ENCODE measurements around the gene IPO4. TPM values are rescaled to one million over a fixed set of nuclear protein-coding genes. Genes with fewer than 3 reads are reported as not detected.

The IPO4 gene
- total RNA-seq, 1 donor from 2014 or later, result 48.1 TPM

GRCh38 chr14:24179294-24179960 is 9.2 kb downstream of the IPO4 start:
- intact Hi-C loops (cut with micrococcal nuclease), result no loop called here

GRCh38 chr14:24178399-24179178 is 10.0 kb downstream of the IPO4 start:
- intact Hi-C loops (cut with micrococcal nuclease), result no loop called here

- intact Hi-C loops (cut with micrococcal nuclease), result no loop called here
Measured at GRCh38 chr14:24177891-24178290, 10.7 kb downstream of the IPO4 start.

GRCh38 chr14:24177041-24177825 is 11.4 kb downstream of the IPO4 start:
- intact Hi-C loops (cut with micrococcal nuclease), result no loop called here

GRCh38 chr14:24176599-24176998 is 12.0 kb downstream of the IPO4 start:
- intact Hi-C loops (cut with micrococcal nuclease), result no loop called here

GRCh38 chr14:24172871-24173281 is 15.7 kb downstream of the IPO4 start:
- intact Hi-C loops (cut with micrococcal nuclease), result no loop called here

- intact Hi-C loops (cut with micrococcal nuclease), result no loop called here
Measured at GRCh38 chr14:24172261-24172860, 16.3 kb downstream of the IPO4 start.

- intact Hi-C loops (cut with micrococcal nuclease), result loop anchor here (1.0 kb wide), 1 partner anchor 10 kb away; the partner anchor contains the start of gene IRF9
Measured at GRCh38 chr14:24171422-24172260, 17.0 kb downstream of the IPO4 start, which contains the start of gene REC8. TSS of gene REC8 (plus strand) at chr14:24172080. CDS start at chr14:24172553, 473 bp downstream.

- intact Hi-C loops (cut with micrococcal nuclease), result no loop called here
Measured at GRCh38 chr14:24167469-24168114, 21.0 kb downstream of the IPO4 start.

GRCh38 chr14:24165785-24166184 is 22.8 kb downstream of the IPO4 start:
- intact Hi-C loops (cut with micrococcal nuclease), result no loop called here

- intact Hi-C loops (cut with micrococcal nuclease), result no loop called here
Measured at GRCh38 chr14:24164518-24164991, 24.1 kb downstream of the IPO4 start.

- intact Hi-C loops (cut with micrococcal nuclease), result no loop called here
Measured at GRCh38 chr14:24162093-24162492, 26.5 kb downstream of the IPO4 start.

GRCh38 chr14:24160850-24161804 is 27.5 kb downstream of the IPO4 start, which contains the start of gene IRF9:
TSS of gene IRF9 (plus strand) at chr14:24161265. CDS start at chr14:24162145, 880 bp downstream.
- intact Hi-C loops (cut with micrococcal nuclease), result loop anchor here (1.0 kb wide), 16 partner anchors 10 to 171 kb away; partner anchors contain the start of genes CHMP4A, EMC9, GMPR2 and IPO4

- intact Hi-C loops (cut with micrococcal nuclease), result no loop called here
Measured at GRCh38 chr14:24160499-24160849, 28.1 kb downstream of the IPO4 start.

GRCh38 chr14:24159777-24160498 is 28.7 kb downstream of the IPO4 start:
- intact Hi-C loops (cut with micrococcal nuclease), result no loop called here

- intact Hi-C loops (cut with micrococcal nuclease), result no loop called here
Measured at GRCh38 chr14:24157331-24157730, 31.3 kb downstream of the IPO4 start.

GRCh38 chr14:24156840-24157239 is 31.8 kb downstream of the IPO4 start:
- intact Hi-C loops (cut with micrococcal nuclease), result no loop called here

GRCh38 chr14:24155100-24155499 is 33.5 kb downstream of the IPO4 start:
- intact Hi-C loops (cut with micrococcal nuclease), result no loop called here
